Measurements from ENCODE around the gene CSK.
A peak's percentile ranks its signal among the peaks of the same experiment; 100 is the strongest.
"Not testable (repeated sequence)": the region's sequence is repeated elsewhere in the genome, so short reads cannot be mapped to it uniquely, and the experiment has no call there.

CSK gene

DNA sequence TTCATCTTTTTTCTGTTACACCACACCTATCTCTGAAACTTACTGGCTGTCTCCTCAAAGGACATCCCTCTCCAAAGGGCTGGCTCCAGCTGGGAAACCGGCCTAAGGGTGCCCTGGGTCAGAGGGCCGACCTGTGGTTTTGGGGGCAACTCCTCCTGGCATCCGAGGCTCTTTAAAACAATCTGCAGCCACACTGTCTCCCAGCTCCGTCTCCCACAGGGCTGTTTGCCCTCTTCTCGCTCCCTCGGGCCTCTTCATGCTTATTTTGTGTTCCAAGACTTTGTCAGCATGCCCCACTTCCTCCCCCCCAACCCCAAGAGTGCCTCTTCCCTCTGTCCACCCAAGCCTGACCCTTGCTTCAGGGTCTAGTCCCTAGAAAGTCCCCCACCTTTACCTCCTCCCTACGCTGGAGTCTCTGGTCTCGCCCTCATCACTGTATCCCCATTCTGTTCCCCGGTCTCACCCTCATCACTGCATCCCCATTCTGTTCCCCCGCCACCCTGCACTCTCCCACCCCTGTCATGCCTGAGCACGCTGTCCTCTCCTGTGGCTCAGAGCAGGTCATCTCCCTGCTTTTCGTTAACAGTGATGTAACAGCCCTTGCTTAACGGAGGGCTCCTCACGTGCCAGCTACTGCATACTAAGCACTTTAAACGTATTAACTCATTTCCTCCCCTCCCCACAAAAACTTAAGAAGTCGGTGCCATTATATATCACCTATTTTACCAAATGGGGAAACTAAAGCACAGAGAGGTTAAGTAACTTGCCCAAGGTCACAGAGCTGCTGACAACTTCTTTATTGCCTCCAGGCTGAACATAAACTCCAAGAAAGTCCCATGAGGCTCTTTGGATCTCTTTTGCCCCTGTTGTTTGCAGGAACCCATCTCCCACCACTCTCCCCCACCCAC, 1.1 kb upstream of the CSK start:
- Mint-ChIP-seq H3K4me3 (peak overlapping the region; percentile 96), H3K4me1 (peaks cover 81% of the 10 kb centered on the region), H3K27ac (peak overlapping the region; percentile 99), H3K9me3 (no peaks in the 10 kb centered on the region), H3K36me3 (peaks cover 50% of the 10 kb centered on the region)
- peak; percentile 27 for ATAC-seq
- DNase-seq (ENCODE audit: low spot score in 2 of 2): peak in 1 of 2 donors; percentile 69

DNA sequence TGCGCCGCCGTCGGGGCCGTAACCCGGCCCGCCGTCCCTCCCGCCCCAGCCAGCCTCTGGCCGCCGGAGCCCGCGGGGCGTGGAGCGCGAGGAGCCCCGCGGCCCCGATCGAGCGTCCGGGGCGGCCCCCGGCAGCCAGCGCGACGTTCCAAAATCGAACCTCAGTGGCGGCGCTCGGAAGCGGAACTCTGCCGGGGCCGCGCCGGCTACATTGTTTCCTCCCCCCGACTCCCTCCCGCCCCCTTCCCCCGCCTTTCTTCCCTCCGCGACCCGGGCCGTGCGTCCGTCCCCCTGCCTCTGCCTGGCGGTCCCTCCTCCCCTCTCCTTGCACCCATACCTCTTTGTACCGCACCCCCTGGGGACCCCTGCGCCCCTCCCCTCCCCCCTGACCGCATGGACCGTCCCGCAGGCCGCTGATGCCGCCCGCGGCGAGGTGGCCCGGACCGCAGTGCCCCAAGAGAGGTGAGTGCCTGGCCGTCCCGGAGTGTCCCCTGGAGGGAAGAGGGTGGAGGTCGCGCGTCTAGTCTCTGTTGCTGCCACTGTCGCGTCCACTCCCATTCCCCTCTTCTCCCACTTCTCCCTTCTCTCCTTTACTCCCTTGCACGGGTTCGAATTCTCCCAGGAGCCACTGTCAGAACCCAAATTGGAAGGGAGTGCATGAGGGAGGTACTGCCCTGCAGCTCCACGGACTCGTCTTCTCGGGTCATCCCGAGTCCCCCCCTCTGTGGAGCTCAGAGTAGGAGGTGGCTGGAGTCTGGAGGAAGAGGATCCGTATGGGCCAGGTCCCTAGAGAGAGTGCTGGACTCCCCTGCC, 585 bp downstream of the CSK start:
- Mint-ChIP-seq H3K9me3 (no peaks in the 10 kb centered on the region), H3K4me3 (peak overlapping the region; percentile 96), H3K4me1 (peaks cover 83% of the 10 kb centered on the region), H3K36me3 (peaks cover 59% of the 10 kb centered on the region), H3K27ac (peak overlapping the region; percentile 96)
- ATAC-seq (peak; percentile 27), DNase-seq (ENCODE audit: low spot score in 2 of 2) (peak in 1 of 2 donors; percentile 70)

DNA sequence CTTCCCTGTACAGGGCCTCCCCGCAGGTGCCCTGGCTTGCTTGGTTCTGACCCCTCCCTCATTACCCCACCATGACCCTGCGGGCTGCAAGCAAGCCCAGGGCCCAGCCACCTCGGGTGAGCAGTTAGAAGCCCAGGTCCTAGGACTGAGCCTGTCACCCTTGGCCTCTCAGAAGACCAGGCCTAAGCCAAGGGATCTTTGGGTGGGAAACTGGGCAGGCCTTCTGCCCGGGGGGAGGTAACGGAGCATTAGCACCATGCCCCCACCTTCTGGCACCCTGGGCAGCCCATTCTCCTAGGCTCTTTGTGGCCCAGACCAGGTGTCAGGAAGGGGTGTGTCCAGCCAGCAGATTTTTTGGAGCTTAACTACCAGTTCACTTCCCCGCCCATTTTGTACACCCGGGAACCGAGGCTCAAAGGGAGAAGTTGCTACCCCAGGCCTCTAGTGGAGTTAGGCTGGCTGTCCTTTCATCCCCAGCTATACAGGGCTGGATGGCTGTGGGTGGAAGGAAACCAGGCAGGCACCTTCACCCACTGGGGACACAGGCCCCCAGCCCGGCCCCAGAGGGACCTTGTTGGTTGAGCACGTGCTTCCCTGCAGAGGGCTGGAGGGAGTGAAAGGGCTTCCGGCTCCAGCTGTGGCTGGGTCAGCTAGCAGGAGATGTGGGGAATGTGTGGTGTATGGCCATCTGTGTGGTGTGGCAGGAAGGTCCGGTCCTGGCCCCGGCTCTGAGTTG, 1.4 kb downstream of the CSK start:
- Mint-ChIP-seq H3K27ac (peak overlapping the region; percentile 96), H3K4me3 (peak overlapping the region; percentile 96), H3K9me3 (no peaks in the 10 kb centered on the region), H3K36me3 (peaks cover 66% of the 10 kb centered on the region), H3K4me1 (peaks cover 83% of the 10 kb centered on the region)
- ATAC-seq: no peak
- DNase-seq (ENCODE audit: low spot score in 2 of 2): peak in 1 of 2 donors; percentile 66

DNA sequence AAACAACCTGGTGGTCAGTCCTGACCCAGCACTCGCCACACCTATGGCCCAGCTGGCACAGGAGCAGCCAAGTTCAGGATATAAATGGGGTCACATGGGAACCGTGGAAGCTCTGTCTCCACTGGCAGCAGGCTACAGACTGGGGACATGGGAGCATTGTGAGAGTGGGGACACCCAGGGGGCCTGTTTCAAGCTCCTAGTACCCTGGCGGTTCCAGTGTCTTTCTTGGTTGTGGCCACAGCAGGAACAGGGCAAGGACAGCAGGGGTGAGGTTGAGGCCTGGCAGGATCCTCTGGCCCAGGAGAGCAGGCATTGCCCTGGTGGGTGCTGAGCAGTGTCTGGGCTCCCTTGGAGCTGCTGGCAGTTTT, 1.9 kb downstream of the CSK start:
- H3K9me3 Mint-ChIP-seq: no peaks in the 10 kb centered on the region
- peaks cover 83% of the 10 kb centered on the region for H3K4me1 Mint-ChIP-seq
- H3K36me3 Mint-ChIP-seq: peaks cover 71% of the 10 kb centered on the region
- H3K27ac Mint-ChIP-seq: peak overlapping the region; percentile 96
- ATAC-seq (no peak), DNase-seq (ENCODE audit: low spot score in 2 of 2) (no peak)
- peak overlapping the region; percentile 96 for H3K4me3 Mint-ChIP-seq

DNA sequence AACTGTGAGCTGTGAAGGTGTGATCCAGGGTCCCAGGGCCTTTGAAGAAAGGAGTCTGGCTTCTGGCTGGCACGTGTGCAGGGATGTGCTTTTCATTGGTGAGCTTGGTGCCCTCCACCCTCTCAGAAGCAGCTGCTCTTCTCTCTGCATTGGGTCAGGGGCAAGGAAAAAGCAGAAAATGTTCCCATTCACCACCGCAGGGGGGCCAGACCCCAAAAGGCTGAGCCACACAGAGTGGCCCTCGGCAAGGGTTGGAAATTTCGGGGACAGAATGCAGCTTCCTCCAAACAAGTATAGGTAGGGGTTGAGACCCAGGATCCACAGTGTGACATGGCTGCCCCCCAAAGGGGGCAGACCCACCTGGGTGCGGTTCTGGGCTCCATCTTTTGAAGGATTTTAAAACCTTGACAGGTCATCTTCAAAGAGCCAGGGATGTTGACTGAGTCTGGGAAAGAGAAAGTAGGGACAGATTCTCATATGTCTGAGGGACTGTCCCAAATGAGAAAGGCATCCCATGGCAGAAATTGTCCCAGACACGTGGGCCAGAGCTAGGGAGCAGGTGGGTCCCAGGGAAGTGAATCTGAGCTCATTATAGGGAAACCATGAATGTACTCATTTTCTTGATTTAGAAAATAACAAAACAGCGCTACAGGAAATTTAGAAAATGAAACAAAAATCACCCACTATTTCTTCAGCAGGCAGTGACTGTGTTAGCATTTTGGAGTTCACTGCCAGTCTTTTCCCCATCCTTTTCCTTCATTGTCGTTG, 2.7 kb downstream of the CSK start:
- no peak for ATAC-seq
- no peak for DNase-seq (ENCODE audit: low spot score in 2 of 2)
- Mint-ChIP-seq H3K9me3 (no peaks in the 10 kb centered on the region), H3K36me3 (peaks cover 80% of the 10 kb centered on the region), H3K27ac (peak overlapping the region; percentile 96), H3K4me3 (peak overlapping the region; percentile 96), H3K4me1 (peaks cover 83% of the 10 kb centered on the region)

DNA sequence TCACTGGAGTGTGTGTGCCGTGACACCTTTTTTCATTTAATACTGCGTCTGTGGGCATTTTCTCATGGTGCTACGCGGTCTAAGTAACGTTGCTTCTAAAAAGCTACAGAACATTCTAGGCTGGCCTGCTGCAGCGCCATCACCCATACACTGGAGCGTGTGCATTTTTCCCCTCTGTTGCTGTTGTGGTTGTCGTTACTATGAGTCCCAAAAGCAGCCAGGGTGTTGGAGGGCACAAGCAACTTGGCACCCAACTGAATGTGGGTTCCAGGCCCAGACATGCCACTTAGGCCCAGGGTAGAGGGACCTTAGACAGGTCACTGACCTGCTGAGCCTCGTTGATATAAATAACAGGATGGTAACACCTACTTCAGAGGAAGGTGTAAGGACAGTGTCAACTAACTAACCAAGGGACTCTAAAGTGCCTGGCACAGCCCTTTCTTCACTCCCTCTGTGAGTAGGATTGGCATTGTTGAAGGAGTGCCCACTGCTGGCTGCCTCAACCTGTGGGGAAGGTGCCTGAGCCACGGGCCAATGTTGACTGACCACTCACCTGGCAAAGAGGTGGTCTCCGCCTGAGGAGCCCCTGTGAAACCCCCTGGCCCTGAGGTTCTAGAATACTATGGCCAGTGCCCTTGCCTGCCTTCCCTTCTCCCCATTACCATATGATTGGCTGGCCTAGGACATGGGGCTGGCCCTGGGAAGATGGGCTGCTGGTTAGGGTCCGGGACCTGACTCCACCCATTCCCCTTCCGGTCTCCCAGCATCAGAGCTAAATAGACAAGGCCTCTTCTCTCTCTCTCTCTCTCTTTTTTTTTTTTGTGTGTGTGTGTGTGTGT, 3.5 kb downstream of the CSK start:
- Mint-ChIP-seq H3K4me3 (peak overlapping the region; percentile 96), H3K36me3 (peaks cover 85% of the 10 kb centered on the region), H3K27ac (peak overlapping the region; percentile 96), H3K4me1 (peaks cover 83% of the 10 kb centered on the region), H3K9me3 (no peaks in the 10 kb centered on the region)
- ATAC-seq (no peak), DNase-seq (ENCODE audit: low spot score in 2 of 2) (peak in 1 of 2 donors; percentile 65)

DNA sequence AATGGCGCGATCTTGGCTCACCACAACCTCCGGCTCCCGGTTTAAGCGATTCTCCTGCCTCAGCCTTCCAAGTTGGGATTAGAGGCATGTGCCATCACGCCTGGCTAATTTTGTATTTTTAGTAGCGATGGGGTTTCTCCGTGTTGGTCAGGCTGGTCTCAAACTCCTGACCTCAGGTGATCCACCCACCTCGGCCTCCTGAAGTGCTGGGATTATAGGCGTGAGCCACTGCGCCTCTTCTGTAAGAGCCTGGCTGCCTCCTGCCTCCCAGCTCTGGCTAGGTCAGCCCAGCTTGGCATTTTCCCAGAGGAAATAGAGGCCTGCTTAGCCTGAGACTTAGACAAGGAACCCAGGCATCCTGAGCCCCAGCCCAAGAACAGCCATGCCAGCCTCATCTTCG, 4.2 kb downstream of the CSK start:
- DNase-seq (ENCODE audit: low spot score in 2 of 2); H3K9me3 Mint-ChIP-seq; ATAC-seq: not testable (repeated sequence)
- Mint-ChIP-seq H3K27ac (peak overlapping the region; percentile 96), H3K4me1 (peaks cover 83% of the 10 kb centered on the region), H3K4me3 (peak overlapping the region; percentile 96), H3K36me3 (peaks cover 86% of the 10 kb centered on the region)

DNA sequence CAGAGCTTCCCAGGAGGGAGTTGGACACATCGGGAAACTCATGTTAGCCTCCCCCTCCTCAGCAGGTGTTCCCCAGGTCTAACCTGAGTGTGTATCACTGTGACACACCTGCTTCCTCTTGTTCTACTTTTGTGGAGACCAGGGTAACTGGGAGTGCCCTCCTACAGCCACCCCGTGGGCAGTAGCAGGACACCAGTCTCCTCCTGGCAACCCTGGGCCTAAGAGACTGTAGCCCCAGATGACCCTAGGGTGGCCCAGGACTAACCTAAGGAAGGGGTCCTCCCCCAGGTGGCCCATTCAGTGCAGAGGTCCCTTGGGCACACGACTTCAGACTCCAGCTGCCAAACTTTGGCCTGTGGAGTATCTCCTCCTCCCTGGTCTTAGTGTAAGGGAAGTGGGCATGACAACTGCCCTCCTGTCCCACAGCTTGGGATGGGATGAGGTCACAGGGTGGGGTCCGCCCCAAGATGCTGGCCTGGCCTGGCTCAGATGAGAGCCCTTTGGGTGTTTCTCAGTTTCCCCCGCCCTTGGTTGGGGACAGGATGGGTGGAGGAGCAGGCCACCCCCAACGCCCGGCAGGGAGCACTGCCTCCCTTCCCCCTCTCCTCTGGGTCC, 4.8 kb downstream of the CSK start:
- peak overlapping the region; percentile 96 for H3K4me3 Mint-ChIP-seq
- H3K9me3 Mint-ChIP-seq: no peaks in the 10 kb centered on the region
- peaks cover 86% of the 10 kb centered on the region for H3K36me3 Mint-ChIP-seq
- peak overlapping the region; percentile 96 for H3K27ac Mint-ChIP-seq
- H3K4me1 Mint-ChIP-seq: peaks cover 83% of the 10 kb centered on the region
- ATAC-seq: no peak
- no peak for DNase-seq (ENCODE audit: low spot score in 2 of 2)

DNA sequence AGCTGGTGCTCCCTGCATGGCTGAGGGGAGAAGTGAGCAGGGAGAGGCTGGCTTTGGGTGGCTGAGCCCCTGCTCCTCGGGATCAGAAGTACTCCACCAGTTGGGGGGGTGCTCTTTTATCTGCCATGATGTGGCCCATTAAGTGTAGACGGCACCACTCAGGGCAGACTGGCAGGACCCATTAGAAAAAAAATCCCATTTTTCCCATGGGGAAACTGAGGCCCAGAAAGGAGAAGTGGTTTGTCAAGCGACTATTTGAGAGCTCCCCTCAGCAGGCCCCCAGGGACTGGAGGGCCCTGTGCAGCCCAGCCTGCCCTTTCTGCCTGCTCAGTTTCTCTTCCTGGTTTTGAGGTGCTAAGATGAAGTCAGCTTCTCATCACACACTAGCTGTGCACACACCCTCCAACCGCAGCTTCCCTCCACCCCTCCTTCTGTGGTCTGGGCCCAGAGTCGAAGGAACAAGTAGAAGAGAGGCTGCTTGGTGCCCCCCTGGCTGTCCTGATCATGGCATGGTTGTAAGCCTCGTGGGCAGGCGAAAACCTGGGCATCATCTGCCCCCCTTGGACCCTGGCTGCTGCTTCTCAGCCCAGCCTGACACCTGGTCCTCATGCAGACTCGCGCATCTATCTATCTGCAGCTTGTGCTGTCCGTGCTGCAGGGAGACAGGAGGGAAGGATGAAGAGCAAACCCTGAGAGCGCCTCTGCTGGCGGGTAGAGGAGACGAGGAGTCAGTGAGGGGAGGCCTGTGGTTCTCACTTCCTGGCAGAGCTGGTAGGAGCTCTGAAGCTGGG, 5.6 kb downstream of the CSK start:
- Mint-ChIP-seq H3K36me3 (peaks cover 93% of the 10 kb centered on the region), H3K4me3 (peak overlapping the region; percentile 96), H3K27ac (peak overlapping the region; percentile 96), H3K9me3 (no peaks in the 10 kb centered on the region), H3K4me1 (peaks cover 90% of the 10 kb centered on the region)
- ATAC-seq: peak; percentile 88
- peak; percentile 74 to 93 for DNase-seq (ENCODE audit: low spot score in 2 of 2)

DNA sequence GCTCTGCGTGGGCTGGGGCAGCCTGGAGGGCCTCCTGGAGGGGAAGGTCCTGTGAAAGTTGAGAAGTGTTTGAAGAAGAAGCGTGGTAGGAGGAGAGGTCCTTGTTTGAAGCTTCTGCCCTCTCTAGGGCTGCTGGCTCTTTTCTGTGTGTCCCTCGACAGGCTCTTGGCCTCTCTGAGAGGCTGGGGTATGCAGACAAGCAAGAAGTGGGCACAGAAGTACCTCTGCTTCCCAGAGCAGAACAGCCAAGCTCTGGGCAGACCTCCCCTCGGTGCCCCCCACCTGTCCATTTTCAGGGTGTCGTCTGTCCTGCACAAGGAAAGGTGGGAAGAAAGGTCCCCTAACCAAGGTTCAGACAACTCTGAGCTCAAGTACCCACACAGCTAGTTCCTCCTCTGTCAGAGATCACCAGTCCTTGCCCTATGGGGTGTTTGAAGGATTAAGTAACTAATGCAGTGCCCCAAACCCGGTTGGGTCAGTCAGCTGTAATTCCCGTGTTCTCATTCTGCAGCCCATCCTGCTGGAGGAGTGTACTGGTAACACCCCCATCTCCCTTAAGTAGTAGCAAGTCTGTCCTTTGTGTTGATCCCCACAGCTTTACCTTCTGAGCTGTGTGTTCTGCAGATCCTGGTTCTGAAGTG, 6.3 kb downstream of the CSK start:
- no peak for ATAC-seq
- peaks cover 91% of the 10 kb centered on the region for H3K36me3 Mint-ChIP-seq
- H3K4me3 Mint-ChIP-seq: peak overlapping the region; percentile 96
- peaks cover 97% of the 10 kb centered on the region for H3K4me1 Mint-ChIP-seq
- DNase-seq (ENCODE audit: low spot score in 2 of 2): no peak
- H3K27ac Mint-ChIP-seq: peak overlapping the region; percentile 96
- H3K9me3 Mint-ChIP-seq: no peaks in the 10 kb centered on the region

DNA sequence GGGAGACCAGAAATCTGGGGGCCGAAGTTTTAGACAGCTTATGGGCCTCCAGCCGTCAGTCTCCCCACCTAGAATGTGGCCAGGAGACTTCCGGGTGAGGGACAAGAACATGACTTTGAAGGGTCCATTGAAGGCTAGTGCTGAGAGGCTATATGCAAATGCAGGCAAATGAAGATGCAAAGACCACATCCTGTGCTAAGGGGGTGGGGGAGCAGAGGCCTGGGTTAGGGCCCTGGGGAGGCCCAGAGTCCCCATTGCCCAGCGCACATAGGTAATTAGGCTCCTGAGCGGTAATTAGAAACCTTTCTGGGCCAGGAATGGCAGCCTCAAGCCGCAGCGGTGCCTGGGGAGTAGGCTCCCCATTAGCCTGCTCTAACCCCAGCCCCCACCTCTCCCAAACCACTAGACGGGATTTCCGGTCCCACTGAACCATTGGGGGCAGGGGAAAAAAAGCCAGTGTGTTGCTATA, 6.8 kb downstream of the CSK start:
- H3K4me3 Mint-ChIP-seq: peak overlapping the region; percentile 96
- H3K27ac Mint-ChIP-seq: peak overlapping the region; percentile 96
- ATAC-seq: peak; percentile 42
- peaks cover 97% of the 10 kb centered on the region for H3K4me1 Mint-ChIP-seq
- H3K9me3 Mint-ChIP-seq: no peaks in the 10 kb centered on the region
- DNase-seq (ENCODE audit: low spot score in 2 of 2): peak in 1 of 2 donors; percentile 79
- peaks cover 90% of the 10 kb centered on the region for H3K36me3 Mint-ChIP-seq

DNA sequence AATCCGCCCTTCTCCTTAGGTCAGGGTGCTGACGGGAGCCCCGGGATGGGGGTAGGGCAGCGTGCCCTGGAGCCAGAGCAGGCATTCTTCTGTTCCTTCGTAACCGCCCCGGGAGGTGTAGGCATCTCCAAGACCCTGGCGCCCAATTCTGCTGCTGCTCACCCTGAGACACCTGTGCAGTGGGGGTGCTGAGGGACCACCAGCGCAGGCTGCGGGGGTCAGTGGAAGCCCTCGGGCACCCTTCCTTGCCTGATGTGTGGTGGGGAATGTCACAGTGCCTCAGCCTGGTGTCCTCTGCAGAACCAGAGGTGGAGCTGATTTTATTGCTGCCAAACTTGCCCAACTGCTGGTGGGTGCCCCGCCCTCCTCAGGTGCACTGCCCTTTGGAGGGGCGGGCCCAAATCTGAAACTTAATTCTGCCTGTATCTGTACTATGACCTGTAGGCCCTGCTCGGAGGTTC, 7.3 kb downstream of the CSK start:
- ATAC-seq: no peak
- Mint-ChIP-seq H3K27ac (peak overlapping the region; percentile 96), H3K36me3 (peaks cover 85% of the 10 kb centered on the region), H3K9me3 (no peaks in the 10 kb centered on the region), H3K4me3 (peak overlapping the region; percentile 96), H3K4me1 (peaks cover 94% of the 10 kb centered on the region)
- DNase-seq (ENCODE audit: low spot score in 2 of 2): no peak
